Measurements from ENCODE around the gene KRCC1.

DNA sequence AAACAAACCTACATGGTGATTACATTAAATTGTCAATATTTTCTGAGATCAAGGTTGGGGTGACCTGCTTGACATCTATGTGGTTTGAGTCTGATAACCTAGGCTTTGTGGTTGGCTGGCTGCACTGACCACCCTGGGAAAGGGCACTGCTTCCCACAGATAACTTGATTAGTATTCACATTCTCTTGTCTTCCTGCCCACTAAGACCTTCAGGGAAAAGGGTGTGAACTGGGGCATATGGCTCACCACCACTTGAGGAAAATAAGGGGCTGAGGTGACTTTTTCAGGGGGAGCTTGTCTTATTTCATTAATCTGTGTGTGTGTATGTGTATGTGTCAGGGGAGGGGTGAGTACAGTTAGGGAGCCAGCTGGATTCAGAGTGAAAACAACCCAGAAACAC lies 13.5 kb upstream of the KRCC1 start:
- TF ChIP-seq CTCF (conservative IDR thresholded peaks at IDR 0.05) (no peak), ZFX (IDR thresholded peaks at IDR 0.05) (no peak)
